HCT116 (cell line): Measurements from ENCODE around the gene WWOX. TPM values are rescaled to one million over a fixed set of nuclear protein-coding genes. Genes with fewer than 3 reads are reported as not detected.

Experiments used
- ATAC-seq: fragments of 200-7000 bp; cut with Tn5 transposase; 2 replicates; pipeline ENCODE4 v1.9.1; 2020; ENCODE audit warnings: mild to moderate bottlenecking, moderate library complexity
- BruUV-seq: library from RNA; stranded (reverse); fragments of 400-500 nt; replicated peaks from 2 replicates; lab custom pipeline; 2021; lab: Mats Ljungman, UMichigan
- CTCF ChIA-PET: fragments of 300-600 bp; sonication (Branson Sonifier 250); formaldehyde crosslinking; loops from one replicate; lab custom pipeline; 2021; ENCODE audit warnings: antibody characterized with exemption; lab: Charles Lee
- POLR2A ChIA-PET: fragments of 300-600, 350-600 bp; sonication (Branson Sonifier 250); formaldehyde crosslinking; loops from one replicate; lab custom pipeline; 2021; ENCODE audit warnings: antibody characterized with exemption; lab: Charles Lee
- RAD21 ChIA-PET, 2 experiments: fragments of 300-600 bp; sonication (Branson Sonifier 250); formaldehyde crosslinking; loops; one replicate each; lab custom pipeline; 2023; ENCODE audit warnings: low total read pairs in 2 of 2; ENCODE audit not compliant: uncharacterized antibody in 2 of 2, unreplicated experiment in 2 of 2, low non-redundant PET in 1 of 2; lab: Charles Lee
- DNase-seq: peaks from one replicate; pipeline ENCODE4 v3.0.0-alpha.2; 2010; ENCODE audit warnings: low read depth, low spot score
- H2AFZ ChIP-seq: fragments of 200-600 bp; shearing (Covaris generic), sonication (generic); 2 replicates; pipeline ENCODE4 v1.6.1; 2017; ENCODE audit warnings: low read depth, mixed run types, mixed read lengths, antibody characterized with exemption, low read length; ENCODE audit not compliant: poor library complexity, severe bottlenecking
- H3K27ac ChIP-seq: 2 replicates; pipeline ENCODE4 v1.5.1; 2012; ENCODE audit warnings: low read depth, low read length
- H3K27me3 ChIP-seq: fragments of 200-600 bp; sonication (generic); 2 replicates; pipeline ENCODE4 v1.6.1; 2016; ENCODE audit warnings: mixed run types, low read length, mixed read lengths; ENCODE audit not compliant: insufficient read depth
- H3K36me3 ChIP-seq, 2 experiments: fragments of 200-500 bp in 1 of 2; fragments of 200-600 bp in 1 of 2; sonication (Bioruptor generic) in 1 of 2; sonication (generic) in 1 of 2; 2 replicates each; pipeline versions ENCODE4 v1.5.1 to v1.6.1; 2014 to 2016; ENCODE audit warnings: low read length in 2 of 2, inconsistent platforms in 1 of 2, mixed read lengths in 1 of 2, mixed run types in 1 of 2; ENCODE audit not compliant: insufficient read depth in 2 of 2, control insufficient read depth in 1 of 2
- H3K4me1 ChIP-seq, 2 experiments: fragments of 200-600 bp in 1 of 2; sonication (generic) in 1 of 2; 2 replicates each; pipeline versions ENCODE4 v1.5.1 to v1.6.1; 2012 to 2017; ENCODE audit warnings: low read length in 2 of 2, inconsistent platforms in 1 of 2, mild to moderate bottlenecking in 1 of 2, mixed read lengths in 1 of 2, mixed run types in 1 of 2, moderate library complexity in 1 of 2; ENCODE audit not compliant: insufficient read depth in 2 of 2, control insufficient read depth in 1 of 2
- H3K4me2 ChIP-seq: fragments of 200-600 bp; sonication (generic); 2 replicates; pipeline ENCODE4 v1.6.1; 2017; ENCODE audit warnings: mixed run types, low read length, mixed read lengths
- H3K4me3 ChIP-seq, 2 experiments: fragments of 200-600 bp in 1 of 2; sonication (generic) in 1 of 2; replicated peaks in 1 of 2; 2 replicates each; pipeline ENCODE4 v1.5.1; 2011 to 2016; ENCODE audit warnings: low read length in 2 of 2, control low read depth in 1 of 2, low read depth in 1 of 2, mild to moderate bottlenecking in 1 of 2, mixed read lengths in 1 of 2, mixed run types in 1 of 2
- H3K79me2 ChIP-seq: fragments of 200-600 bp; sonication (generic); 2 replicates; pipeline ENCODE4 v1.6.1; 2017; ENCODE audit warnings: mild to moderate bottlenecking, mixed run types, low read length, moderate library complexity, mixed read lengths; ENCODE audit not compliant: insufficient read depth
- H3K9ac ChIP-seq: fragments of 200-600 bp; sonication (generic); 2 replicates; pipeline ENCODE4 v1.6.1; 2016; ENCODE audit warnings: low read length, mixed read lengths
- H3K9me2 ChIP-seq: fragments of 200-600 bp; sonication (generic), shearing (Covaris generic); 2 replicates; pipeline ENCODE4 v1.6.1; 2017; ENCODE audit warnings: mixed run types, mild to moderate bottlenecking, moderate library complexity; ENCODE audit not compliant: insufficient read depth
- H3K9me3 ChIP-seq, 2 experiments: fragments of 200-500 bp in 1 of 2; fragments of 200-600 bp in 1 of 2; sonication (Bioruptor generic) in 1 of 2; sonication (generic) in 1 of 2; 2 replicates each; pipeline ENCODE4 v1.6.1; 2014 to 2017; ENCODE audit warnings: low read length in 2 of 2, mixed read lengths in 2 of 2, inconsistent platforms in 1 of 2, low read depth in 1 of 2, mild to moderate bottlenecking in 1 of 2, mixed run types in 1 of 2, moderate library complexity in 1 of 2; ENCODE audit not compliant: control insufficient read depth in 1 of 2, insufficient read depth in 1 of 2
- H4K20me1 ChIP-seq: fragments of 200-600 bp; sonication (generic), shearing (Covaris generic); 2 replicates; pipeline ENCODE4 v1.6.1; 2017; ENCODE audit warnings: mixed run types, mild to moderate bottlenecking, moderate library complexity; ENCODE audit not compliant: insufficient read depth
- ATF3 ChIP-seq: IDR thresholded peaks from 2 replicates; pipeline ENCODE4 v1.6.1; 2012
- CBX3 ChIP-seq: IDR thresholded peaks from 2 replicates; pipeline ENCODE4 v1.6.1; 2012; ENCODE audit warnings: low read depth
- EZH2phosphoT487 ChIP-seq: fragments of 200-600 bp; IDR thresholded peaks from 2 replicates; pipeline ENCODE4 v1.6.1; 2018; ENCODE audit warnings: antibody characterized with exemption, borderline replicate concordance
- FOSL1 ChIP-seq: IDR thresholded peaks from 2 replicates; pipeline ENCODE4 v1.6.1; 2012; ENCODE audit warnings: low read depth
- POLR2AphosphoS5 ChIP-seq: IDR thresholded peaks from 2 replicates; pipeline ENCODE4 v1.6.1; 2011; ENCODE audit warnings: mild to moderate bottlenecking, low read depth, low read length, moderate library complexity
- REST ChIP-seq: IDR thresholded peaks from 2 replicates; pipeline ENCODE4 v1.6.1; 2012; ENCODE audit warnings: low read depth
- SIN3A ChIP-seq: IDR thresholded peaks from 2 replicates; pipeline ENCODE4 v1.6.1; 2012; ENCODE audit warnings: low read depth
- SRF ChIP-seq: IDR thresholded peaks from 2 replicates; pipeline ENCODE4 v1.6.1; 2012; ENCODE audit warnings: low read depth
- YY1 ChIP-seq: IDR thresholded peaks from 2 replicates; pipeline ENCODE4 v1.6.1; 2011; ENCODE audit warnings: low read length, low read depth, moderate library complexity, mild to moderate bottlenecking; ENCODE audit not compliant: insufficient replicate concordance; ENCODE audit errors: extremely low read depth
- ZFX ChIP-seq: fragments of 450-650 bp; IDR thresholded peaks from 2 replicates; pipeline ENCODE4 v1.6.1; 2017
- ZNF274 ChIP-seq: fragments of 200-500 bp; sonication (Bioruptor generic); IDR thresholded peaks from 2 replicates; pipeline ENCODE4 v1.6.1; 2014; ENCODE audit warnings: mild to moderate bottlenecking, low read depth, low read length, inconsistent platforms
- intact Hi-C: fragments of 100-400 bp; cut with micrococcal nuclease; formaldehyde crosslinking; loops from 2 replicates; pipeline ENCODE4 v1.10.0; 2022
- total RNA-seq: library from RNA; stranded (reverse); gene quantifications from one replicate; pipeline ENCODE4 v1.2.1, GENCODE V29; 2021; ENCODE audit not compliant: unreplicated experiment
- TF ChIP-seq, protein P1 (sequence below), 3 experiments: fragments of 200-600 bp in 1 of 3; sonication (generic) in 1 of 3; IDR thresholded peaks in 2 of 3; conservative IDR thresholded peaks in 1 of 3; 2 replicates each; pipeline ENCODE4 v1.5.1; 2012 to 2017; ENCODE audit warnings: low read depth in 2 of 3, low read length in 2 of 3, antibody characterized with exemption in 1 of 3, borderline replicate concordance in 1 of 3, control low read depth in 1 of 3, mild to moderate bottlenecking in 1 of 3, mixed read lengths in 1 of 3, mixed run types in 1 of 3, moderate library complexity in 1 of 3; ENCODE audit not compliant: insufficient read depth in 1 of 3
- TF ChIP-seq, protein P2 (sequence below): IDR thresholded peaks from 2 replicates; pipeline ENCODE4 v1.6.1; 2011; ENCODE audit warnings: mild to moderate bottlenecking, low read length, moderate library complexity; ENCODE audit not compliant: insufficient replicate concordance; ENCODE audit errors: extremely low read depth

The WWOX gene
- total RNA-seq, 1 experiment from 2014 or later = 13.7 TPM

DNA sequence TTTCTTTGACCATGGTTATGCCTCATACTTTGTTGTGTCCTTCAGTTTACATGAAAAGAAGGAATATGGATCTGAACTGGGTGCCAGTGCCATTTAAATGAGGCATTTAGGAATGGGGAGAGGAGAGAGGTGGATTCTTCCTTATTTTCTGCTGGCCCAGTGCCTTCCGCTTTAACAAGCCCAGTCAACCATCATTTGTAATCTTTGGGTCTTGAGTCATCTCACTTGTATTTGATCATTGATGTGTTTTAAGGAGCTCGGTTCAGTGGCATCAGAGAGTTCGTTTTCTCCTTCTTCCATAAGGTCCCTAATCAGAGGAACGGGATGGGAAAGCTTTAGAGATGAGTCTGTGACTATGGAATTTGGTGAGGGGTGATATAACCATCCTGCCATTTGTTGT is 334.9 kb downstream of the WWOX start:
- Histone ChIP-seq H3K4me1 (no peaks in the 10 kb centered on the region), H3K27me3 (no peaks in the 10 kb centered on the region), H3K79me2 (no peaks in the 10 kb centered on the region), H2AFZ (no peak overlapping the region), H3K9me3 (no peaks in the 10 kb centered on the region), H3K4me3 (no peak overlapping the region), H3K27ac (no peak overlapping the region), H3K36me3 (no peaks in the 10 kb centered on the region), H3K9ac (no peak overlapping the region), H3K4me2 (no peak overlapping the region), H3K9me2 (no peaks in the 10 kb centered on the region), H4K20me1 (no peaks in the 10 kb centered on the region)
- DNase-seq (no peak), ATAC-seq (no peak)
- intact Hi-C loops = no loop called here
- POLR2A ChIA-PET = no interaction called here
- no TSS peak for BruUV-seq
- RAD21 ChIA-PET = no interaction called here
- CTCF ChIA-PET = no interaction called here
- TF ChIP-seq ATF3 (no peak), ZNF274 (no peak), EZH2phosphoT487 (no peak)

GRCh38 chr16:78435260-78435659 is 335.8 kb downstream of the WWOX start:
- CTCF ChIA-PET = no interaction called here
- intact Hi-C loops = no loop called here
- no TSS peak for BruUV-seq
- RAD21 ChIA-PET = no interaction called here
- Histone ChIP-seq H3K4me2 (no peak overlapping the region), H4K20me1 (no peaks in the 10 kb centered on the region), H3K79me2 (no peaks in the 10 kb centered on the region), H3K27ac (no peak overlapping the region), H3K9ac (no peak overlapping the region), H2AFZ (no peak overlapping the region), H3K4me1 (no peaks in the 10 kb centered on the region), H3K9me3 (no peaks in the 10 kb centered on the region), H3K36me3 (no peaks in the 10 kb centered on the region), H3K27me3 (no peaks in the 10 kb centered on the region), H3K9me2 (no peaks in the 10 kb centered on the region), H3K4me3 (no peak overlapping the region)
- POLR2A ChIA-PET = no interaction called here
- ATAC-seq = no peak
- no peak for DNase-seq
- TF ChIP-seq FOSL1 (no peak), CBX3 (no peak), YY1 (no peak), REST (no peak), SRF (no peak), POLR2AphosphoS5 (no peak), SIN3A (no peak), ZFX (no peak)
- TF ChIP-seq, protein P1, sequence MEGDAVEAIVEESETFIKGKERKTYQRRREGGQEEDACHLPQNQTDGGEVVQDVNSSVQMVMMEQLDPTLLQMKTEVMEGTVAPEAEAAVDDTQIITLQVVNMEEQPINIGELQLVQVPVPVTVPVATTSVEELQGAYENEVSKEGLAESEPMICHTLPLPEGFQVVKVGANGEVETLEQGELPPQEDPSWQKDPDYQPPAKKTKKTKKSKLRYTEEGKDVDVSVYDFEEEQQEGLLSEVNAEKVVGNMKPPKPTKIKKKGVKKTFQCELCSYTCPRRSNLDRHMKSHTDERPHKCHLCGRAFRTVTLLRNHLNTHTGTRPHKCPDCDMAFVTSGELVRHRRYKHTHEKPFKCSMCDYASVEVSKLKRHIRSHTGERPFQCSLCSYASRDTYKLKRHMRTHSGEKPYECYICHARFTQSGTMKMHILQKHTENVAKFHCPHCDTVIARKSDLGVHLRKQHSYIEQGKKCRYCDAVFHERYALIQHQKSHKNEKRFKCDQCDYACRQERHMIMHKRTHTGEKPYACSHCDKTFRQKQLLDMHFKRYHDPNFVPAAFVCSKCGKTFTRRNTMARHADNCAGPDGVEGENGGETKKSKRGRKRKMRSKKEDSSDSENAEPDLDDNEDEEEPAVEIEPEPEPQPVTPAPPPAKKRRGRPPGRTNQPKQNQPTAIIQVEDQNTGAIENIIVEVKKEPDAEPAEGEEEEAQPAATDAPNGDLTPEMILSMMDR (IDR thresholded peaks at IDR 0.05 in 2 of 3, conservative IDR thresholded peaks at IDR 0.05 in 1 of 3; ENCODE audit: borderline replicate concordance in 1 of 3, insufficient read depth in 1 of 3, low read depth in 2 of 3, low read length in 2 of 3) = no peak
- TF ChIP-seq, protein P2, sequence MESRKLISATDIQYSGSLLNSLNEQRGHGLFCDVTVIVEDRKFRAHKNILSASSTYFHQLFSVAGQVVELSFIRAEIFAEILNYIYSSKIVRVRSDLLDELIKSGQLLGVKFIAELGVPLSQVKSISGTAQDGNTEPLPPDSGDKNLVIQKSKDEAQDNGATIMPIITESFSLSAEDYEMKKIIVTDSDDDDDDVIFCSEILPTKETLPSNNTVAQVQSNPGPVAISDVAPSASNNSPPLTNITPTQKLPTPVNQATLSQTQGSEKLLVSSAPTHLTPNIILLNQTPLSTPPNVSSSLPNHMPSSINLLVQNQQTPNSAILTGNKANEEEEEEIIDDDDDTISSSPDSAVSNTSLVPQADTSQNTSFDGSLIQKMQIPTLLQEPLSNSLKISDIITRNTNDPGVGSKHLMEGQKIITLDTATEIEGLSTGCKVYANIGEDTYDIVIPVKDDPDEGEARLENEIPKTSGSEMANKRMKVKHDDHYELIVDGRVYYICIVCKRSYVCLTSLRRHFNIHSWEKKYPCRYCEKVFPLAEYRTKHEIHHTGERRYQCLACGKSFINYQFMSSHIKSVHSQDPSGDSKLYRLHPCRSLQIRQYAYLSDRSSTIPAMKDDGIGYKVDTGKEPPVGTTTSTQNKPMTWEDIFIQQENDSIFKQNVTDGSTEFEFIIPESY = no peak
